Measurements from ENCODE around the gene TM4SF20.

DNA sequence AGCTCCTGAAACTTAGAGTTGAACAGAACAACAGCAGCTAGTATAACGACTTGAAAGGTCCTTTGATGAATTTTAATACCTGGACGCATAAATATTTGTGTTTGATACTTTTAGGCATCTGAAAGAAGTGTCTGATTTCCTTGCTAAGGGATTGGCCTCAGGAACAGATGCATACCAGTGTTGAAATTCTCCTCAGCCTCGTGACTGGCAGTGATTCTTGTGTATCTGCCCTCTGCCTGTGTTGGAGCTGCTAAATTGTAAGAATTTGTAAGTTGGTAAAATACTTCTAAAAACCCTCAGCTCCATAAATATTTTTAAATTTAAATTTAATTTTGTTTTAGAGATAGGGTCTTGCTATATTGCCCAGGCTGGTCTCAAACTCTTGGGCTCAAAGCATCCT, 31.1 kb upstream of the TM4SF20 start:
- TF ChIP-seq, protein P1, sequence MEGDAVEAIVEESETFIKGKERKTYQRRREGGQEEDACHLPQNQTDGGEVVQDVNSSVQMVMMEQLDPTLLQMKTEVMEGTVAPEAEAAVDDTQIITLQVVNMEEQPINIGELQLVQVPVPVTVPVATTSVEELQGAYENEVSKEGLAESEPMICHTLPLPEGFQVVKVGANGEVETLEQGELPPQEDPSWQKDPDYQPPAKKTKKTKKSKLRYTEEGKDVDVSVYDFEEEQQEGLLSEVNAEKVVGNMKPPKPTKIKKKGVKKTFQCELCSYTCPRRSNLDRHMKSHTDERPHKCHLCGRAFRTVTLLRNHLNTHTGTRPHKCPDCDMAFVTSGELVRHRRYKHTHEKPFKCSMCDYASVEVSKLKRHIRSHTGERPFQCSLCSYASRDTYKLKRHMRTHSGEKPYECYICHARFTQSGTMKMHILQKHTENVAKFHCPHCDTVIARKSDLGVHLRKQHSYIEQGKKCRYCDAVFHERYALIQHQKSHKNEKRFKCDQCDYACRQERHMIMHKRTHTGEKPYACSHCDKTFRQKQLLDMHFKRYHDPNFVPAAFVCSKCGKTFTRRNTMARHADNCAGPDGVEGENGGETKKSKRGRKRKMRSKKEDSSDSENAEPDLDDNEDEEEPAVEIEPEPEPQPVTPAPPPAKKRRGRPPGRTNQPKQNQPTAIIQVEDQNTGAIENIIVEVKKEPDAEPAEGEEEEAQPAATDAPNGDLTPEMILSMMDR (IDR thresholded peaks at IDR 0.05) = no peak
- no peak for TF ChIP-seq POLR2A (IDR thresholded peaks at IDR 0.05)
